Cardiac muscle cell (in vitro differentiated cells and primary cell): ENCODE results near the gene SH3PXD2A. TPM values are rescaled to one million over a fixed set of nuclear protein-coding genes. Genes with fewer than 3 reads are reported as not detected.

Experiments used
- DNase-seq, 2 donors: peaks; one replicate each; pipeline versions ENCODE4 v3.0.0 to v3.0.0-alpha.2; 2010 to 2017; ENCODE audit warnings: low read depth in 1 of 2, low spot score in 1 of 2
- H3K27ac ChIP-seq: fragments of 200-600 bp; sonication (generic); 2 replicates; pipeline ENCODE4 v1.5.1; 2016
- H3K27me3 ChIP-seq: fragments of 200-600 bp; sonication (generic); 2 replicates; pipeline ENCODE4 v1.6.0; 2016; ENCODE audit warnings: control low read depth
- H3K36me3 ChIP-seq: fragments of 200-600 bp; sonication (generic); 2 replicates; pipeline ENCODE4 v1.5.1; 2016; ENCODE audit warnings: control low read depth
- H3K4me1 ChIP-seq: fragments of 200-600 bp; sonication (generic); 2 replicates; pipeline ENCODE4 v1.8.1; 2017; ENCODE audit warnings: low read depth, mild to moderate bottlenecking, mixed run types
- H3K4me3 ChIP-seq: fragments of 200-600 bp; sonication (generic); 2 replicates; pipeline ENCODE4 v1.5.1; 2016; ENCODE audit warnings: mild to moderate bottlenecking
- H3K9me3 ChIP-seq: fragments of 200-600 bp; sonication (generic); 2 replicates; pipeline ENCODE4 v1.5.1; 2017; ENCODE audit warnings: low read depth, mild to moderate bottlenecking, control low read depth
- polyA plus RNA-seq: library from polyadenylated mRNA; unstranded; fragments of >200 nt; fragmentation: Nextera tagmentation; extraction: Ambion mirVana; gene quantifications from 2 replicates; pipeline ENCODE4 v1.2.1, GENCODE V29; 2016
- total RNA-seq: library from RNA; depleted of rRNA; stranded (reverse); fragments of >200 nt; gene quantifications from 2 replicates; pipeline ENCODE4 v1.2.3, GENCODE V29; 2016
- TF ChIP-seq, protein P1 (sequence below): IDR thresholded peaks from 2 replicates; pipeline ENCODE4 v1.5.1; 2012; ENCODE audit warnings: low read depth, mild to moderate bottlenecking, low read length

Gene SH3PXD2A
- total and polyA plus RNA-seq, 2 experiments from 2014 or later: 32.2 to 75.9 TPM

- Histone ChIP-seq H3K9me3 (no peaks in the 10 kb centered on the region), H3K27me3 (peaks cover 2% of the 10 kb centered on the region), H3K36me3 (no peaks in the 10 kb centered on the region), H3K27ac (no peak overlapping the region), H3K4me1 (peaks cover 11% of the 10 kb centered on the region), H3K4me3 (no peak overlapping the region)
- TF ChIP-seq, protein P1, sequence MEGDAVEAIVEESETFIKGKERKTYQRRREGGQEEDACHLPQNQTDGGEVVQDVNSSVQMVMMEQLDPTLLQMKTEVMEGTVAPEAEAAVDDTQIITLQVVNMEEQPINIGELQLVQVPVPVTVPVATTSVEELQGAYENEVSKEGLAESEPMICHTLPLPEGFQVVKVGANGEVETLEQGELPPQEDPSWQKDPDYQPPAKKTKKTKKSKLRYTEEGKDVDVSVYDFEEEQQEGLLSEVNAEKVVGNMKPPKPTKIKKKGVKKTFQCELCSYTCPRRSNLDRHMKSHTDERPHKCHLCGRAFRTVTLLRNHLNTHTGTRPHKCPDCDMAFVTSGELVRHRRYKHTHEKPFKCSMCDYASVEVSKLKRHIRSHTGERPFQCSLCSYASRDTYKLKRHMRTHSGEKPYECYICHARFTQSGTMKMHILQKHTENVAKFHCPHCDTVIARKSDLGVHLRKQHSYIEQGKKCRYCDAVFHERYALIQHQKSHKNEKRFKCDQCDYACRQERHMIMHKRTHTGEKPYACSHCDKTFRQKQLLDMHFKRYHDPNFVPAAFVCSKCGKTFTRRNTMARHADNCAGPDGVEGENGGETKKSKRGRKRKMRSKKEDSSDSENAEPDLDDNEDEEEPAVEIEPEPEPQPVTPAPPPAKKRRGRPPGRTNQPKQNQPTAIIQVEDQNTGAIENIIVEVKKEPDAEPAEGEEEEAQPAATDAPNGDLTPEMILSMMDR: no peak
- no peak for DNase-seq
Measured at GRCh38 chr10:103688491-103688890, 166.9 kb downstream of the SH3PXD2A start.

- H3K4me3 ChIP-seq: no peak overlapping the region
- DNase-seq: no peak
- no peak overlapping the region for H3K27ac ChIP-seq
Measured at GRCh38 chr10:103687718-103688117, 167.7 kb downstream of the SH3PXD2A start.

GRCh38 chr10:103687172-103687571 lies 168.2 kb downstream of the SH3PXD2A start:
- Histone ChIP-seq H3K4me3 (no peak overlapping the region), H3K4me1 (peaks cover under 1% of the 10 kb centered on the region), H3K36me3 (no peaks in the 10 kb centered on the region), H3K27me3 (no peaks in the 10 kb centered on the region), H3K27ac (no peak overlapping the region), H3K9me3 (no peaks in the 10 kb centered on the region)
- TF ChIP-seq, protein P1: no peak
- DNase-seq: no peak

More at GRCh38 chr10:103687718-103688117, 167.7 kb downstream of the SH3PXD2A start:
- Histone ChIP-seq H3K36me3 (no peaks in the 10 kb centered on the region), H3K9me3 (no peaks in the 10 kb centered on the region), H3K4me1 (peaks cover 6% of the 10 kb centered on the region), H3K27me3 (no peaks in the 10 kb centered on the region)
- TF ChIP-seq, protein P1: no peak

DNA sequence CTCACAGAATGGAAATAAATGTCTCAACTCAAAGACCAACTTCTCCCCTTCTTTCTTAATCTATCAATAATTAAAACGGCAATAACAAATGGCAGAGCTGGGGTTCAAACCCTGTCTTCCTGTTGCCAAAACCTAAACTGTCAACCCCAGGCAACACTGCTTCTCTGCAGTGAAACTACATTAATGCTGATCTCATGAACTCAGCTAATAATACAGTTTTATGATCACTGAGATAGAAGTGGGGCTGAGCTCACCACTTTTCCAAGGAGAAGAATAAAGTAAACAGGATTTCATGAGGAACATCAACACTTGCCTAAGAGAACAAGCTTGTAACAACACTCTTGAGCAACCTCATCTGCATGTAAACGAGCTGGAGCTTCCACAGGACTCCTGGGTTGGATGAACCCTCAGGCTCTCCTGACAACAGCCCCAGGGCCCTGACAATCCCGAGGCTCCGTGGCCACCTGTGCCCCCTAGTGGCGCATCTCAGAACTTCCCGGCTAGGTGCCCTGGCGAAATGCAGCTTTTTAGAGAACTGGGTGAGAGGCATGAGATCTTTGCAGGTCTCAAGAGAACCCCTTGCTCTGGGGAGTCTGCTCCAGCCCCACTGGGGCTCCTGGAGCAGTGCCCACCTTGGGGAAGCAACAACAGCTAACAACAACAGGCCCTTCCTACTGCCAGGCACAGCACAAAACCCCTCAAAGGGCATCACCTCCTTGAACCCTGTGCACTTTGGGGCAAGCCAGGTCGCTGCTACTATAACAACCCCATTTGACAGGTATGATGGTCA lies 169.3 kb downstream of the SH3PXD2A start:
- Histone ChIP-seq H3K4me3 (no peak overlapping the region), H3K9me3 (no peaks in the 10 kb centered on the region), H3K4me1 (no peaks in the 10 kb centered on the region), H3K27me3 (no peaks in the 10 kb centered on the region), H3K27ac (no peak overlapping the region), H3K36me3 (no peaks in the 10 kb centered on the region)
- TF ChIP-seq, protein P1: peak; percentile 97
- peak; percentile 73 to 80 for DNase-seq

- no peaks in the 10 kb centered on the region for H3K27me3 ChIP-seq
- no peaks in the 10 kb centered on the region for H3K4me1 ChIP-seq
- TF ChIP-seq, protein P1: no peak
- no peak for DNase-seq
- H3K27ac ChIP-seq: no peak overlapping the region
- H3K9me3 ChIP-seq: no peaks in the 10 kb centered on the region
- no peaks in the 10 kb centered on the region for H3K36me3 ChIP-seq
- H3K4me3 ChIP-seq: no peak overlapping the region
Measured at GRCh38 chr10:103683851-103684250, 171.5 kb downstream of the SH3PXD2A start.
